Neural progenitor cell (in vitro differentiated cells): ENCODE measurements around the gene PRDM5. TPM values are rescaled to one million over a fixed set of nuclear protein-coding genes. Genes with fewer than 3 reads are reported as not detected.

Experiments
- DNase-seq: peaks from one replicate; pipeline ENCODE4 v3.0.0-alpha.2; 2016; ENCODE audit warnings: low spot score
- H2AFZ ChIP-seq: fragments of 200-600 bp; sonication (generic); replicated peaks from 2 replicates; pipeline ENCODE4 v1.6.1; 2016; ENCODE audit warnings: antibody characterized with exemption
- H3F3A ChIP-seq: fragments of 200-600 bp; sonication (generic); 2 replicates; pipeline ENCODE4 v1.6.1; 2016; ENCODE audit warnings: antibody characterized with exemption, low read depth
- H3K27ac ChIP-seq: fragments of 200-600 bp; sonication (generic); 2 replicates; pipeline ENCODE4 v1.5.1; 2016; ENCODE audit warnings: mild to moderate bottlenecking
- H3K27me3 ChIP-seq: fragments of 200-600 bp; sonication (generic); 2 replicates; pipeline ENCODE4 v1.6.1; 2016; ENCODE audit warnings: mild to moderate bottlenecking, moderate library complexity
- H3K36me3 ChIP-seq: fragments of 200-600 bp; sonication (generic); 2 replicates; pipeline ENCODE4 v1.5.1; 2016
- H3K4me1 ChIP-seq: fragments of 200-600 bp; sonication (generic); 2 replicates; pipeline ENCODE4 v1.6.1; 2016; ENCODE audit warnings: mixed run types
- H3K4me2 ChIP-seq: fragments of 200-600 bp; sonication (generic); 2 replicates; pipeline ENCODE4 v1.6.1; 2016
- H3K4me3 ChIP-seq: fragments of 200-600 bp; sonication (generic); 2 replicates; pipeline ENCODE4 v1.5.1; 2016
- H3K79me2 ChIP-seq: fragments of 200-600 bp; sonication (generic); 2 replicates; pipeline ENCODE4 v1.6.1; 2016; ENCODE audit warnings: low read depth
- H3K9ac ChIP-seq: fragments of 200-600 bp; sonication (generic); 2 replicates; pipeline ENCODE4 v1.6.1; 2016
- H3K9me3 ChIP-seq: fragments of 200-600 bp; sonication (generic); 2 replicates; pipeline ENCODE4 v1.5.1; 2016; ENCODE audit warnings: low read depth
- H4K20me1 ChIP-seq: fragments of 200-600 bp; sonication (generic); 2 replicates; pipeline ENCODE4 v1.6.1; 2016; ENCODE audit warnings: low read depth
- H3K27ac Mint-ChIP-seq: 3 replicates; pipeline ENCODE4 v1.8.0; 2021; ENCODE audit warnings: mixed read lengths
- H3K27me3 Mint-ChIP-seq: 2 replicates; pipeline ENCODE4 v1.8.0; 2022; ENCODE audit warnings: low read depth, mild to moderate bottlenecking, inconsistent platforms, moderate library complexity, mixed read lengths; ENCODE audit not compliant: insufficient read depth
- H3K36me3 Mint-ChIP-seq: 3 replicates; pipeline ENCODE4 v1.8.0; 2021; ENCODE audit warnings: mixed read lengths
- H3K4me1 Mint-ChIP-seq: 3 replicates; pipeline ENCODE4 v1.8.0; 2021; ENCODE audit warnings: mixed read lengths
- H3K4me3 Mint-ChIP-seq: 3 replicates; pipeline ENCODE4 v1.8.0; 2021; ENCODE audit warnings: mild to moderate bottlenecking, moderate library complexity, mixed read lengths
- H3K9me3 Mint-ChIP-seq: 3 replicates; pipeline ENCODE4 v1.8.0; 2020; ENCODE audit warnings: mixed read lengths
- CTCF ChIP-seq: fragments of 200-600 bp; sonication (generic); IDR thresholded peaks from 2 replicates; pipeline ENCODE4 v1.5.1; 2017; ENCODE audit warnings: antibody characterized with exemption, mild to moderate bottlenecking
- EZH2 ChIP-seq: fragments of 200-600 bp; sonication (generic); IDR thresholded peaks from 2 replicates; pipeline ENCODE4 v1.6.1; 2017; ENCODE audit warnings: antibody characterized with exemption, mild to moderate bottlenecking, moderate library complexity
- EZH2phosphoT487 ChIP-seq: fragments of 200-600 bp; sonication (generic); IDR thresholded peaks from 2 replicates; pipeline ENCODE4 v1.6.1; 2017; ENCODE audit warnings: antibody characterized with exemption
- total RNA-seq: library from RNA; depleted of rRNA; stranded (reverse); fragments of >200 nt; gene quantifications from 2 replicates; pipeline ENCODE4 v1.2.3, GENCODE V29; 2015; ENCODE audit warnings: low replicate concordance

PRDM5 gene
- total RNA-seq, 1 donor from 2014 or later = 51.7 TPM

- H3K4me1 Mint-ChIP-seq = no peaks in the 10 kb centered on the region
- no peaks in the 10 kb centered on the region for H4K20me1 ChIP-seq
- no peak for DNase-seq
- no peak for TF ChIP-seq CTCF
- no peak for TF ChIP-seq EZH2
- no peak for TF ChIP-seq EZH2phosphoT487
- H3K27me3 ChIP-seq = no peaks in the 10 kb centered on the region
- no peaks in the 10 kb centered on the region for H3K36me3 ChIP-seq
- H3K9me3 Mint-ChIP-seq = no peaks in the 10 kb centered on the region
- no peaks in the 10 kb centered on the region for H3F3A ChIP-seq
- H3K4me3 ChIP-seq = no peak overlapping the region
- no peak overlapping the region for H3K4me3 Mint-ChIP-seq
- H3K27ac ChIP-seq = no peak overlapping the region
- H3K9me3 ChIP-seq = no peaks in the 10 kb centered on the region
- no peak overlapping the region for H3K27ac Mint-ChIP-seq
- H3K79me2 ChIP-seq = no peaks in the 10 kb centered on the region
- no peak overlapping the region for H2AFZ ChIP-seq
- H3K36me3 Mint-ChIP-seq = peaks cover 6% of the 10 kb centered on the region
- no peaks in the 10 kb centered on the region for H3K27me3 Mint-ChIP-seq
- no peak overlapping the region for H3K9ac ChIP-seq
- no peaks in the 10 kb centered on the region for H3K4me1 ChIP-seq
- no peak overlapping the region for H3K4me2 ChIP-seq
These were observed 40.7 kb downstream of the PRDM5 start for GRCh38 chr4:120881846-120882245.

GRCh38 chr4:120881351-120881750 is 41.2 kb downstream of the PRDM5 start:
- Mint-ChIP-seq H3K27ac (no peak overlapping the region), H3K27me3 (no peaks in the 10 kb centered on the region), H3K4me3 (no peak overlapping the region), H3K36me3 (peaks cover 6% of the 10 kb centered on the region), H3K9me3 (no peaks in the 10 kb centered on the region), H3K4me1 (no peaks in the 10 kb centered on the region)
- no peaks in the 10 kb centered on the region for H3F3A ChIP-seq
- H4K20me1 ChIP-seq = no peaks in the 10 kb centered on the region
- no peak overlapping the region for H2AFZ ChIP-seq
- DNase-seq = no peak
- no peaks in the 10 kb centered on the region for H3K4me1 ChIP-seq
- TF ChIP-seq EZH2phosphoT487 = no peak
- TF ChIP-seq CTCF = no peak
- no peak for TF ChIP-seq EZH2
- H3K4me3 ChIP-seq = no peak overlapping the region
- H3K9me3 ChIP-seq = no peaks in the 10 kb centered on the region
- no peaks in the 10 kb centered on the region for H3K36me3 ChIP-seq
- H3K27ac ChIP-seq = no peak overlapping the region
- no peaks in the 10 kb centered on the region for H3K79me2 ChIP-seq
- H3K9ac ChIP-seq = no peak overlapping the region
- no peak overlapping the region for H3K4me2 ChIP-seq
- H3K27me3 ChIP-seq = no peaks in the 10 kb centered on the region

GRCh38 chr4:120877021-120877420 is 45.5 kb downstream of the PRDM5 start:
- H3K4me3 Mint-ChIP-seq = no peak overlapping the region
- no peak overlapping the region for H3K27ac Mint-ChIP-seq
- H3F3A ChIP-seq = no peaks in the 10 kb centered on the region
- H3K4me1 Mint-ChIP-seq = no peaks in the 10 kb centered on the region
- H3K27ac ChIP-seq = no peak overlapping the region
- H3K9me3 ChIP-seq = no peaks in the 10 kb centered on the region
- no peak overlapping the region for H3K9ac ChIP-seq
- H4K20me1 ChIP-seq = no peaks in the 10 kb centered on the region
- no peak for DNase-seq
- TF ChIP-seq EZH2phosphoT487 (no peak), CTCF (no peak), EZH2 (no peak)
- H3K4me1 ChIP-seq = no peaks in the 10 kb centered on the region
- H2AFZ ChIP-seq = no peak overlapping the region
- no peaks in the 10 kb centered on the region for H3K9me3 Mint-ChIP-seq
- no peak overlapping the region for H3K4me2 ChIP-seq
- no peaks in the 10 kb centered on the region for H3K27me3 ChIP-seq
- H3K79me2 ChIP-seq = no peaks in the 10 kb centered on the region
- H3K36me3 Mint-ChIP-seq = peaks cover 6% of the 10 kb centered on the region
- no peaks in the 10 kb centered on the region for H3K27me3 Mint-ChIP-seq
- no peaks in the 10 kb centered on the region for H3K36me3 ChIP-seq
- H3K4me3 ChIP-seq = no peak overlapping the region
